AG04450 (cell line): ENCODE results near the gene PCDHB1. TPM values are rescaled to one million over a fixed set of nuclear protein-coding genes. Genes with fewer than 3 reads are reported as not detected.
A peak's percentile ranks its signal among the peaks of the same experiment; 100 is the strongest.

Experiments used
- CTCF ChIA-PET: fragments of 300-600, 350-600 bp; formaldehyde crosslinking; extraction: SDS; loops from one replicate; lab custom pipeline; 2022; ENCODE audit warnings: antibody characterized with exemption, inconsistent platforms; lab: Charles Lee
- POLR2A ChIA-PET: fragments of 350-600 bp; formaldehyde crosslinking; extraction: SDS; loops from one replicate; lab custom pipeline; 2021; ENCODE audit warnings: antibody characterized with exemption, inconsistent platforms; lab: Yijun Ruan, JAX
- DNase-seq: peaks from one replicate; pipeline ENCODE4 v3.0.0-alpha.2; 2011; ENCODE audit warnings: low read depth, low spot score
- H3K27ac ChIP-seq: one replicate; pipeline ENCODE4 v1.5.1; 2012; ENCODE audit warnings: low read depth, low read length, control low read depth
- H3K27me3 ChIP-seq: one replicate; pipeline ENCODE4 v1.6.0; 2012; ENCODE audit warnings: low read length; ENCODE audit not compliant: control insufficient read depth, insufficient read depth
- H3K4me3 ChIP-seq: 2 replicates; pipeline ENCODE4 v1.5.1; 2011; ENCODE audit warnings: mild to moderate bottlenecking, low read depth, low read length, control low read depth
- H3K9me3 ChIP-seq: 2 replicates; pipeline ENCODE4 v1.5.1; 2012; ENCODE audit warnings: low read length; ENCODE audit not compliant: control insufficient read depth, insufficient read depth
- CTCF ChIP-seq: IDR thresholded peaks from 2 replicates; pipeline ENCODE4 v1.5.1; 2011; ENCODE audit warnings: low read depth, low read length, control low read depth, inconsistent platforms
- polyA plus RNA-seq: library from polyadenylated mRNA; depleted of rRNA; stranded (reverse); fragments of >200 nt; gene quantifications from 2 replicates; pipeline ENCODE4 v1.2.3, GENCODE V29; 2011

PCDHB1 gene
- polyA plus RNA-seq, 1 experiment: not detected

- Histone ChIP-seq H3K27ac (no peak overlapping the region), H3K4me3 (no peak overlapping the region), H3K9me3 (peaks cover 9% of the 10 kb centered on the region), H3K27me3 (no peaks in the 10 kb centered on the region)
- no peak for TF ChIP-seq CTCF
- ChIA-PET POLR2A (no interaction called here), CTCF (no interaction called here)
- no peak for DNase-seq
These were observed 10.9 kb upstream of the PCDHB1 start for GRCh38 chr5:141040093-141040770.

GRCh38 chr5:141040771-141041426 lies 10.3 kb upstream of the PCDHB1 start:
- H3K9me3 ChIP-seq: peaks cover 9% of the 10 kb centered on the region
- 0 out of 2 replicates have a peak, but pooled peaks have one; percentile 21 for TF ChIP-seq CTCF

GRCh38 chr5:141041427-141041785 lies 9.8 kb upstream of the PCDHB1 start:
- Histone ChIP-seq H3K4me3 (no peak overlapping the region), H3K27me3 (no peaks in the 10 kb centered on the region), H3K27ac (no peak overlapping the region), H3K9me3 (peaks cover 9% of the 10 kb centered on the region)
- TF ChIP-seq CTCF: no peak
- ChIA-PET POLR2A (no interaction called here), CTCF (interaction anchor here (0.8 kb wide), 1 partner anchor 669 kb away, joined by 3 read pairs; no protein-coding TSS in a partner anchor)
- no peak for DNase-seq

More at GRCh38 chr5:141040771-141041426, 10.3 kb upstream of the PCDHB1 start:
- Histone ChIP-seq H3K4me3 (no peak overlapping the region), H3K27ac (no peak overlapping the region), H3K27me3 (no peaks in the 10 kb centered on the region)
- POLR2A ChIA-PET: no interaction called here
- no peak for DNase-seq
- CTCF ChIA-PET: no interaction called here

GRCh38 chr5:141042555-141042954 lies 8.6 kb upstream of the PCDHB1 start:
- Histone ChIP-seq H3K9me3 (peaks cover 9% of the 10 kb centered on the region), H3K27ac (no peak overlapping the region), H3K4me3 (no peak overlapping the region), H3K27me3 (no peaks in the 10 kb centered on the region)
- POLR2A ChIA-PET: no interaction called here
- no peak for DNase-seq
- TF ChIP-seq CTCF: no peak
- CTCF ChIA-PET: no interaction called here

- H3K9me3 ChIP-seq: peaks cover 30% of the 10 kb centered on the region
- H3K27ac ChIP-seq: no peak overlapping the region
- no peaks in the 10 kb centered on the region for H3K27me3 ChIP-seq
- no peak for DNase-seq
- ChIA-PET CTCF (no interaction called here), POLR2A (no interaction called here)
- H3K4me3 ChIP-seq: no peak overlapping the region
- TF ChIP-seq CTCF: no peak
These were observed 320 bp downstream of the PCDHB1 start for GRCh38 chr5:141051521-141051866.
